HT-29 (cell line): ENCODE results near the gene LYSMD4. TPM values are rescaled to one million over a fixed set of nuclear protein-coding genes. Genes with fewer than 3 reads are reported as not detected.
A peak's percentile ranks its signal among the peaks of the same experiment; 100 is the strongest.

Experiments
- DNase-seq: peaks from one replicate; pipeline ENCODE4 v3.0.0-alpha.2; 2015; ENCODE audit warnings: low spot score
- total RNA-seq: library from RNA; depleted of rRNA; stranded (reverse); fragments of >200 nt; shearing (Covaris generic); gene quantifications from 2 replicates; pipeline ENCODE4 v1.2.3, GENCODE V29; 2014

LYSMD4 gene
- total RNA-seq, 1 experiment from 2014 or later, result 21.0 TPM

DNA sequence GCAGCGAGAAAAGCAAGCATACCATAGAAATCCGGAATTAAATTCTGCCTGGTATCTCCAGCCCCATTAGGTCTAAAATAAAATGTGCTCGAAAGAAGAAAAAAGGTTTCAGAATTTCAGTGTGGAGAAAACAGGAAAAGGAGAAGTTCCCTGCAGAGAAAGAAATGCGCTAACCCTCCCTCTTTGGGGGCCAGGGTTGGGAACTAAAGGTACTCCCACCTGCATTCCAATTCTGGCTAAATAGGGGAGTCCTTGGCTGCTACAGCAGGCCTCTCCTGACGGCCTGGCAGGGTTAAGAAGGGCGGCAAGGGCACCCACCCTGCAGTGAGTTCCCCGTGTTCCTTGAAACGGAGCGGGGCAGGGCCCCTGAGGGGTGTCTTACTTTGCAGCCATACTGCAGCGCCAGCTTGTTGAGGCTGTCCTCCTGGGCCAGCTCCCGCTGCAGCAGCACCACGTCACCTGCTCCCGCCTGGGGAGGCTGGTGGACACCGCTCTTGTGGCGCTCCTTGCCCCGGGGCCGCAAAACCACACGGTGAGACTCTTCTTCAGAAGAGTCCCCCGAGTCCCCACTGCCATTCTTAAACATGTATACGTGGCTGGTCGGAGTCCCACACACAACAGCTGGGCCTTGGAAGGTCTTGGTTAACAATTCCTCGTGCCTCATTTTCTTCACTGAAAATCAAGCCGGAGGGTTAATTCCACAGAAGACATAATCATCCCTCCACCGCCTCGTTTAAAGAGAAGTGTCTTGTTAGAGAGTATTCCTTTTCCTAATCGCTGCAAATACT is 1.7 kb downstream of the LYSMD4 start:
- no peak for DNase-seq

DNA sequence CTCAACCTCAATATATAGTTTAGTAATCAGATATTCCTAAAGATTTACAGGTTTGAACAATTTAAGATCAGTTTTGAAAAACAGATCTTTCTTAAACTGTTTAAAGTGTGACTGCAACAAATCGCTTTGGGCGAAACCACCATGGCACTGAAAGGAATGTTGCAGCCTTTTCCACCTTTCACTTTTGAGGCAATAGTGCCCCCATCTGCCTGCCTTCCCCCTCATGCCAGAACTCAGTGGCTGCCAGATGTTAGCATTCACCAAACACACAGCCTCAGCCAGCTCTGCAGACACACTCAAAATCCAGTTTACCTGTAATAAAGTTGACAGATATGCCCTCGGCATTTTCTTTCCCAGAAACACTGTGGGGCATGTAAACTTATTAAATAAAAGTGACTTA is 3.3 kb downstream of the LYSMD4 start:
- DNase-seq, result peak; percentile 38

- DNase-seq, result no peak
These were observed 3.9 kb downstream of the LYSMD4 start for GRCh38 chr15:99729327-99729726.

- DNase-seq, result no peak
These were observed 4.3 kb downstream of the LYSMD4 start for GRCh38 chr15:99728916-99729315.

GRCh38 chr15:99727733-99728132 is 5.5 kb downstream of the LYSMD4 start:
- DNase-seq, result no peak

- DNase-seq, result no peak
These were observed 5.9 kb downstream of the LYSMD4 start for GRCh38 chr15:99727330-99727729.

DNA sequence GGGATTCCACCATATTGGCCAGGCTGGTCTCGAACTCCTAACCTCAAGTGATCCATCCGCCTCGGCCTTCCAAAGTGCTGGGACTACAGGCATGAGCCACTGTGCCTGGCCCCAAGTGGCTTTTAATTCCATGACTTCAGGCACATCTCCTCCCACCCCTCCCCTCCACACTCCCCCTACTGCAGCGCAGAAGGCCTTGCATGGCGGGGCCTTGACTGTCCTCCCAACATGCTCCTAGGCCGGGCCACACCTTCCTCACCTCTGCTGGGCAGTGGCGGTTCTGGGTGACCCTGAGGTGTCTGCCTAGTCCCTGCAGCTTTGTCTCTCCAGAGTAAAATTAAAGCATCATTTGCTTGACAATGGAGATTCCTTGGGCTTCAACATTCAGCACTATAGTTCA is 6.9 kb downstream of the LYSMD4 start:
- DNase-seq, result no peak

DNA sequence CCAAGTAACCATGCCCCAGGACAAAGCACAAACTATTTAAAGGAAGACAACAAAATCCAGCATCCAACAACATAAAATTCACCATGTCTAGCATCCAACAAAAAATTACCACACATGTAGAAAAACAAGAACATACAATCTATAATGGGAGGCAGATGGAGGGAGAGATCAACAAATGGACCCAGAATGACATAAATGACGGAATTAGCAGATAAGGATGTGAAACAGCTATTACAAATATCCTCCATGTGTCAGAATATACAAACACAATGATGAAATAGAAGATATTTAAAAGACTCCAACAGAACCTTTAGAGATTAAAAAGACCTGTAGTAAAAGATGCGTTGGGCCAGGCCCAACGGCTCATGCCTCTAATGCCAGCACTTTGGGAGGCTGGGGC is 10.8 kb downstream of the LYSMD4 start:
- no peak for DNase-seq

GRCh38 chr15:99721896-99722295 is 11.3 kb downstream of the LYSMD4 start:
- DNase-seq, result no peak

GRCh38 chr15:99721104-99721778 is 12.0 kb downstream of the LYSMD4 start:
- no peak for DNase-seq

DNA sequence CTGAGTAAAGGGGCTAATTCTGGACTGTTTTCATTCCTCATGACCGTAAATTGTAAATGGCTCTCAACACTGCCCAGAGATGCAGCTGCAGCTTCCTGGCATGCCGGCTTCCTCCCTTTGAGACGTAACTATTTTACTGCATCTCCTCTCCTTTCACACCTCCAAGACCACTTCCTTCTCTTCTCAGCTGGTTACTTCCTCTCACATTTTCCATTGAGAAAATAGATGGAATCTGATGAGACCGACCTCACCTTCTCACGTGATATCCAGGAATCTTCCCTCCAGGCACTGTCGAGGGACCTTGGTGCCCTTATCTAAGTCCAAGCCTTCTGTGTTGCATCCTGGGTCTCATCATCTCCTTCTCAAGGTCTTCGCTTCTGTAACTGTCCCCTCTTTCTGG is 12.7 kb downstream of the LYSMD4 start:
- DNase-seq, result no peak

GRCh38 chr15:99719096-99719541 is 14.1 kb downstream of the LYSMD4 start:
- no peak for DNase-seq

DNA sequence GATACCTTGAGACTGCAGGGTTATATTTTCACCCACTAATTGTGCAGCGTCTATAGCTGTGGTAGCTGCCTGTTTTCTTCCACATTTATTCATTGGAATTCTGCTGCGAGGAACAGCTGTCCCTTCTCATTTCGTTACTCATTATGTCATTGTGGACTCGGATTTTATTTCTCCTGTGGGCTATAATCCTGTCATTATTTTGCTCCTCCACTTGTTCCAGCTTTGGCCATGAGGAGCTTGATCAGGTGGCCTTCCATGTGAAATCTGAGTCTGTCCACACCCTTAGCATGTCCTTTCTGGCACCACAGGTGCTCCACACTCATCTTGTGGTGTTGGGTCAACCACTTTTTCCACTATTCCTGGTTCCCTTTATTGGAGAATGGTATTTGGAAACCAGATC is 14.8 kb downstream of the LYSMD4 start:
- DNase-seq, result no peak

- no peak for DNase-seq
These were observed 15.9 kb downstream of the LYSMD4 start for GRCh38 chr15:99717161-99718009.

DNA sequence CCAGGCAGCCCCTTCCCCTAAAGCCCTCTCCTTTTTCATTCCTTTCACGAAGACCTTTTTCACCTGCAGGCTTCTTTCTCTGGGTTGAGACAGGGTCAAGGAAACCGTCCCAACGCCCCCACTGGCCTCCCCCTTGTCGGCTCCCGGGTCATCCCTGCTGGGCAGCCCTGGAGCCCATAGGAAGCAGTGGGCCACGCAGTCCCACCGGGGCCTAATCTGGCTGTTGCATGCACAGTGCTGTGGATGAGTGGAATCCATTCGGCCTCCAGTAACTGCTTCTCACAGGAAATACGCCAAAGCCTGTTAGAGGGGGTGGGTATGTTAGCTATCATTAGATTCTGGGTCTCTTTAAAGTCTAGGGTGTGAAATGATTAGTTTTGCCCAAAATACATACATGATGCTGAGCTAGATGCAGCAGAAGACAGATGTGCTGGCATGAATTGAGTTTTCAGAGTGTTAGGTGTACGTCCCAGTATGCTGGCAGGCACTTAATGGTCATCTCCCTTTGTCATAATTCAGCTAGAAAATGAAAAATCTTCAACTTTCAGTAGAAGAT is 16.6 kb downstream of the LYSMD4 start:
- DNase-seq, result no peak

GRCh38 chr15:99712415-99712814 is 20.8 kb downstream of the LYSMD4 start:
- DNase-seq, result no peak

DNA sequence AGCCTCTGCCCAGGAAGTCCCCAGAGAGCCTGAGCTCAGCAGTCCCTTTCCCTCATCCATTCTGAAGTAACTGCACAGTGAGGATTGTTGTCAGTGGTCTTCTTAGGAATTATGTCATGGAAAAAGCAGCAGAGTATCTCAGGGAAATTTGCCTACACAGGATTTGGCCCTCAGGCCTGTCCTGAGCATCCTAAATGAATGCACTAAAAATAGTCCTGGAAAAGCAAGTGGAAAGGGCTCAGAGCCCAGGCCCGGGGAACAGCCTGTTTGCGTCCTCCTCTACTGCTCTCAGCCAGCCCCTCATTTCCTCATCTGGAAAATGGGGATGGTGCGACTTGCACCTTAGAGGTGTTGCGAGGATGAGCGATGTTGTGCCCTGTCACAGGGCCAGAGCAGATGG is 21.6 kb downstream of the LYSMD4 start:
- no peak for DNase-seq

GRCh38 chr15:99709243-99709986 is 23.8 kb downstream of the LYSMD4 start:
- DNase-seq, result no peak

GRCh38 chr15:99708563-99708962 is 24.7 kb downstream of the LYSMD4 start:
- peak; percentile 78 for DNase-seq

DNA sequence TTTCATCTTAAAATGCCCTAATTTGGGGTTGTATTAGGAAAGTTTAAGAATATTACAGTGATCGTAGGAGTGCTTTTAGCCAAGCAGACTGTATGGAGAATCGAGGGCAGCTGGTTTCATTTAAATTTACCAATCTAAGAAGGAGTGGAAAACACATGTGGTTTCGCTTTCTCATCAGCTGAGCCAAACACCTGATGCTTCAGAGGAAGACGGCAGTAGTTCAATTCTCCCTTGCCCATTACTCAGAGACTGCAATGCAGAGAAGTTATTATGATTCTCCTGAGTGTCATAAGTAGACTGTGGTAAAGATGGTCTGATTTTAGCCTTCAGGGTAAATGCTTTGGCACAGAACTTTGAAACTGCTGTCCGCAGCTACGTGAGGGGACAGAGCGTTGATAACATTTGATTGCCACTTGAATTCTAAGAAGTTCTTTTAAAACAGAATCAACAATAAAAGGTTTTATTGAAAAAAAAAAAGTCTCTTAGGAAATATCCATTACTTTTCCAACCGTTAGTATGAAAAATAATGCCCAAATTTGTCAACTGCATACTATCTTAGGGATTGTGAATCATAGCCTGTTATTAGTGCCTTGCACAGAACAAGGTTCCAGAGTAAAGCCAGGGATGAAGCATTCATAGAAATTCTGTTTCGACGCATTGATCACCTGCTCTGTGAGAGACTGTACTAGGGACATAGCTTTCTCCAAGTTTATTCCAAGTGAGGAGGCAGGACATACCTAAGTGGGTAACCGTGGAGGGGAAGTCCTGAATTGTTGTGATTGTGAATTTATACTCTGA is 25.6 kb downstream of the LYSMD4 start:
- no peak for DNase-seq
